IPS-11a (cell line): ENCODE results near the gene SPACA7.

ENCODE experiments used
- H3K4me3 ChIP-seq: one replicate; pipeline ENCODE4 v1.5.1; 2013; ENCODE audit warnings: low read depth, low read length, control low read depth

Gene SPACA7

DNA sequence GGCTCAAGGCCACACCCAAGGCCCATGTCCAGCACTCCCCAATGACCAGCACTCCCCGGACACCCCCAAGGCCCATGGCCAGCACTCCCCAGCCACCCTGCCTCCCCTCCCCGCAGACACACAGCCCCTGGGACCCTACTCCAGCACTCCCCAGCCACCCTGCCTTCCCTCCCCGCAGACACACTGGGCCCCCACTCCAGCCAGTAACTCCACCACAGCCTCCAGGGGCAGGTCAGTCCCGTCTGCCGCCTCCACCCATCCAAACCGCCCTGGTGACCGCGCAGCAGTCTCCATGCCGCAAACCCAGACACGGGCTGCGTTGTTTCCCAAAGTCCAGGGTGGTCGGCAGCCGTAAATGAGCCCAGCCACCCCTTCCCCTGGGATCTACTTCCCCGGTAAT lies 70.7 kb downstream of the SPACA7 start:
- H3K4me3 ChIP-seq = no peak overlapping the region

DNA sequence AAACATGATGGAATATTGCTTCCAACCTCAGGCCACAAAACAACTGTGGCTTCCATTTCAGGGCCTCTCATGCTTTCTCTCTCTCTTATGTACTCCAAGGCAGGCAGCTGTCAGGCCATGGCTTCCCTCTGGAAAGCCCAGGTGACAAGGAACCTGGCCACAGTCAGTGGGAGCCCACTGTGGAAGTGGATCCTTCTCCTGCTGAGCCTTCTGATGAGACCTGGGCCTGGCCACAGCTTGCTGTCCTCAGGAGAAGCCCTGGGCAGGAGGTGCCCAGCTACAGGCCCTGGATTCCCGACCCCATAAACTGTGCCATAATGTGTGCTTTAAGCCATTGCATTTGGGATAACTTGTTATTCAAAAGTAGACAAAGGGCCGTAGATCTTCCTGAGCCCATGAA lies 71.2 kb downstream of the SPACA7 start:
- no peak overlapping the region for H3K4me3 ChIP-seq

DNA sequence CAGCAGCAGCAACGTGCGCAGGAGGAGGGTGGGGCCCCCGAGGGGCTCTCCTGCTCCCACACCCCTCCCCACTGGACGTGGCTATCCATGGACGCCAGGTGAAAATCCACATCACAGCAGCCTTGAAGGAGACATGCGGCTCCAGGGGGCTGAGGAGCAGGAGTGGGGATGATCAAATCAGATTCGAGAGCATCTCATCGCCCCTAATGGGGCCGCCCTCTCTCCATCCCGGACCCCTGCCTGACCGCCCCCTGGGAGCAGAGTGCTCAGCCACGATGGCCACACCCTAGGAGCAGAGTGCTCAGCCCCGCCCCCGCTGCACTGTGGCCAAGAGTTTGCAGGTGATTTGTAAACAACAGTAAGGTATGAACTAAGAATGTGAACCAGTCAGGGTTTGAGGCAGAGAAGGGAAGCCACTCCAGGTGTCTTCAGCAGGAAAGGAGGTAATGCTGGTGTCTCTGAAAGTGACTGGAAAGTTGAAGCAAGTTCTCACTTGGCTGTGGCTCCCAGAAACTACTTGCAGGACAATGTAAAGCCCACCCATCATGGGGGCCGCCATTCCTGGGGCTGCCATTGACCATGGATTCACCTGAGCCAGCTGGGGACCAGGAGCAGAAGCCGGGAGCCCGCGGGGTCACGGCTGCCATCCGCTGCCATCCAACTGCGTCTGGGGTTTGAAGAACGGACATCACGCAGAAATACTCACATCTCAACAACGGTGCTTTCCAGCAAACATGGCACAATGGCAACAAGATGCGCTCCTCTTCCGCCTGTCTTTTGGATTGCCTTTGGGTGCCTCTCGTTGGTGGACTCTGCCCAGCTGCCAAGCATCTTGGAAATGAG lies 71.8 kb downstream of the SPACA7 start:
- no peak overlapping the region for H3K4me3 ChIP-seq

DNA sequence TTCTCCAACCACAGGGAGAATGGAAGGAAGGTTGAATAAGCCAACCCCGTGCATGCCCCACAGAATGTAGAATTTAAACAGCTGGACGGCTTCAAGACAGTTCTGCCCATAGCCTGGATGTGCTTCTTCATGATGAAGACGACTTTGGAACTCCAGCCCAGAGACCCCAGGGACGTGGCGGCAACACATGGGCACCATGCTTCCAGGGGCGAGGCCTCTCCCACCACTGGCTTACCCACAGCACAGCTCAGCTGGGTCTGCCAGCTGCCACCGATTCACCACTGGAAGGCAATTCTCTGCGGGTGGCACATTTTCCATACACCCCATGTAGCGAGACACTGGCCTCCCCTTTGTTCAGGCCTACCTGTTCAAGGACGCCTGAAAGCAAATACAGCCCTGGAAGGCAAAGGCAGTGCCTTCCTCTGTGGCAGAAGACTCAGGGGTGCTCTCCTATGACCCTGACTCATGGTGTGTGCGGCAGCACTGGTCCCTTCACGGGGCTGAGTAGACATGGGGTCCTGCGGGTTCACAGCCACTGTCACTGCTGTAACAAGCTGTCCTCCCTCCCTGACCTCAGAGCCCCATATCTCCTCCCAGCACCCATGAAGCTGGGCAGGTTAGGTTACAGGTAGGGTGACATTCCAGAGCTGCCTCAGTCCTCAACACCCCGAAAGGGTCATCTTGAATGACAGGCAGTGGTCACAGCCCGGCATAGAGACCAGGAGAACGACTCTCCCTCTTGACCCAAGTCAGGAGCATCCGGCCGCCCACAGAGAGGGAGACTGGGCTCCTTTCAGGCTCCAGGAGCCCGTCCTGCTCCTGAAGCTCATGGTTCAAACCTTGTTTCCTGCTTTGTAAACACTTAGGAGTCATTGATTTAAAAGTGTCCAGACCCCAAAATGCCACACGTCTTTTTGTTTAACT lies 72.7 kb downstream of the SPACA7 start:
- no peak overlapping the region for H3K4me3 ChIP-seq

DNA sequence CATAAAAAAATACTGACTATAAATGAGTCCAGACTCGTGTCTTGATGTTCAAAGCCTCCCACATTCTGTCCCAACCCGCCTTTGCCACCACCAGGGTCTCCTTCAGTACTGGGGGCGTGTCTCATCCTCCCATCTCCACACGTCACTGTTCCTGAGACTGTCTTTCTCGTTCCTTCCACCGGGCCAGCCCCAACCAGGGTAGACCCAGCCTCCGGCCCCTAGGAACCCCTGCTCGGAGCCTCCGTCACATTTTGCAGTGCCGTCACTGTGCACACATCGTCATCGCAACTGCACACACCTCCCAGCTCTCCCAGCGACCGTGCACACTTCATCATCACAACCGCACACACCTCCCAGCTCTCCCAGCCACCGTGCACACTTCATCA lies 73.4 kb downstream of the SPACA7 start:
- H3K4me3 ChIP-seq = no peak overlapping the region

DNA sequence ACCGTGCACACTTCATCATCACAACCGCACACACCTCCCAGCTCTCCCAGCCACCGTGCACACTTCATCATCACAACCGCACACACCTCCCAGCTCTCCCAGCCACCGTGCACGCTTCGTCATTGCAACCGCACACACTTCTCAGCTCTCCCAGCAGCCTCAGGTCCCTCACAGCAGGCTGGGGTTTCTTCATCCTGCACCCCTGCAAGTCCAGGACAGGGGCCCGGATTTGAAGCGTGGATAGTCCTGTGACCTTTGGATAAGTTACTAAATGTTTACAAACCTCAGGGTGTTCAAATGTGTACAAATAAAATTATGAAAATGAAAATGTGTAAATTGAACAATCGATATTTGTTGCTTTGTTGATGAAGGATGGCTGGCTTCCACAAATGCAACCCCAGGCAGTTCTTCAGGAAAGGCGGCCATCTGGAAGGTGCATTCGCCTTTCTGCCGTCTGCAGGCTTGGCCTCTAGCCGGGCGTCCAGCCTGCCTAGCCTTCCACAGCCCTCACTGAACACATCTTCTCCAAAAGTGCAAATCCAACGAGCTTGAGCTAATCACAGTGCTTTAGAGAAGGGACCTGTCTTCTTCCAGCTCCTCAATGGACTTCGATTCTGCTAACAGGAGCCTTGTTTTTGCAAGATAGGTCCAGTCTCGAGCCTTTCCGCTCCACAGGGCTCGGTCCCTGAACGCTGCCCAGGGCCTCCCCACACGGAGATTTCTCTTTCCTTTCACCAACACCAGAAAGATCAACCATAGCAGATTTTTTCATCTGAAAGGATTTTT lies 74.2 kb downstream of the SPACA7 start:
- no peak overlapping the region for H3K4me3 ChIP-seq

DNA sequence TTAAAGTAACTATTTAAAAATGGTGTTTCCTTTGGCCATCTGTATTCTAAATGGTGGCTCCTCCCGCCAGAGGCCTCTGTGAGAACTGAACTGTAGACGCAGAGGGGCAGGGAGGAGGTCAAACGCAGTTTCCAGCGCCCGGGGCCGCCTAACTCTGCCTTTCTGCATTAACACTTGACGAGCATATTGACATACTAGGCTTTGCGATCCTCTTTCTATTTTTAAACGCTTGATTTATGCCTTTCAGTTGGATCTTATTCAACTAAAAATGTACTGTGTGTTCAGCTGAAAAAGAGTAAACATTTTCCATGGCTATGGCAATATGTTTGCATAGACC lies 74.7 kb downstream of the SPACA7 start:
- no peak overlapping the region for H3K4me3 ChIP-seq

DNA sequence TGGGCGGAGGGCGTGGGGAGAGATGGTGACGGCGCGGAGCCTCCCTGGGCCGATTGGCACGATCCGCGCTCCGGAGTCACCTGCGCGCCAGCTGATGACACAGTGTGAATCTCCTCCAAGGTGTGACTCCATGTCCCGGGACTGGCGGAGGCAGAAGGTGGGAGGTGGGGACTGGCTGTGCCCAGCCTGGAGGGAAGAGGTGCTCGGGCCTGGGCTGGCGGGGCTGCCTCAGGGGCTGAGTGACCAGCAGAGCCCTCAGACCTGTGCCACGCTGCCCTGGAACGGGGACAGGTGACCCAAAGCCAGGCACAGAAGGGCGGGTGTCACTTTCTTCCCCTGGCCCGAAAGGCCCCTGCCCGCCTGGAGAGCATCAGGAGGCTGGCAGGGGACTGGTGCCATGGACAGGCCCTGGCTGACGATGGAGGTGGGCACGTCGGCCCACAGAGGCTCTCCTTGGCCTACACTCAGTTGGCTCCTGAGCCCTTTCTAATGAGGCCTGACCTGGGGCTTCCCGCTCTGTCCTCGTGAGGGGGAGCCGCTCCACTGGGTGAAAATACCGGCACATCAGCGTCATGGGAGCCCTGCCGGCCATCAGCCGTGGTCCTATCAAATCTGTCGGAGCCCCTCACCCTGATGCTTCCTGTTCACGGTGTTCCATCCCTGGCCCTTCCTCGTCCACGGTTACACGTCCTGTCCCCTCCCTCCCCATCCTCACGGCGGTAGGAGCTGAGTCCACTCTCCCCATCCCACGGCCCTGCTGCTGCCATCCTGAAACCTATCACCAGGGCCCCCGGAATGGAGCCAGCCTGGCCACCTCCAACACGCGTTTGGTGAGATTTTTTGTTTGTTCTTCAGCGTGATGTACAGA lies 75.6 kb downstream of the SPACA7 start:
- H3K4me3 ChIP-seq = no peak overlapping the region

DNA sequence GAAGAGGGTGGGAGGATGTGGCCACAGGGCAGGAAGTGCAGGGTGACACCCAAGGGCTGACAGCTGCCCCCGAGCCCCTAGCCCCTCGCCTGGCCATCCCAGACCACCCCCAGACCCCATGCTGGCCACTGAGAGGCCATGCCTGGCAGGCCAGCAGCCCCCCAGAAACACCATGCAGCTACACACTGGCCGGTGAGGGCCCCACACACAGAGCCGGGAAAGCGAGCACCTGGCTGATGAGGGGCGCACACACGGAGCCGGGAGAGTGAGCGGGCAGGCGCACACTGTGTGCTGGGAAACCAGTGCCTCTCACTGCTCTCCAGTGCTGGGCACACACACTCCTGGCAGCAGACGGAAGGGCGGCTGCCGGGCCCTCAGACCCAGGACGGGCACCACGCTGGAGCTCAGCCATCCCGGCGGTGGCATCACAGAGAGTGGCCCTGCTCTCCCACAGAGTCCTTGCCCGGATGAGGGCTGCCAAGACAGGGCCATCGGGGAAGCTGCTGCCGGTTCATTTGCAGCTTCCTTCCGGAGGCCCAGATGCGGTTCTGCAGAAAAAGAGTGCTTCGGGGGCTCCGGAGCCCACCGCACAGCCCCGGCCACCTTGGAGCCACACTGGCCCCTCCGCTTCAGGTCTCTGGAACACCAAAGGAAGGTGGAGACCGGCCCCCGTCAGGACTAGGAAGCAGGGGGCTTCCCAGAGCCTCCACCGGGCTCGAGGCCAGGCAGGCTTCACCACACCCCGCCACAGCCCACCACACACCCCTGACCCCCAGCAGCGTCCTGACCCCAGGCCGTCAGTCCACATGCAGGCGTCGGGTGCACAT lies 76.4 kb downstream of the SPACA7 start:
- no peak overlapping the region for H3K4me3 ChIP-seq

DNA sequence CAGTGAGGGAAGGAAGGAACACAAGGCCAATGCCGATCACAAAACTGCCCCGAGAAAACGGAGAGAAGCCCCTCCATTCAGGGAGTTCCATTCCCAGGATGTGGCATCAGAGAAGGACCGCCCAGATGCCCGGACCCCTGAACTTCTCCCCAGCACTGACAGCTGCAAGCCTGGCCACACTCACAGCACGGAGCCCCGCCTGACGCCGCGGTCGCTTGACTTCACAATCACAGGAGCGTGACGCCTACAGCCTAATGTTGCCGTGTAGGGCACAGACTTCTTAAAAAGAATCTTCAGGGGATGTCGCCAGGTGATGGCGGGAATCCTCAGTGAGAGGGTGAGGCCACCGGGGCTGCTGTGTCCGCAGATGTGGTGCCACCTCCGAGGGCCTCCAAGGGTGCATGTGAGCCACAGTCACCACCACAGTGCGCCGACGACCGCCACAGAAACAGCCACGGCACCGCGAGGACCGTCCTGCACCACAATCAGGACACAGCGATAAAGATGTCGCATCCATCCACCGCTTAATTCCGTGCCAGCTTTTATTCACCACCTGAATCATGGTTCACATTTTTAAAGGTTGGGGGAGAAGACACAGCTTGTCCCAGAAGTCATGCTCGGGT lies 77.2 kb downstream of the SPACA7 start:
- H3K4me3 ChIP-seq = no peak overlapping the region

DNA sequence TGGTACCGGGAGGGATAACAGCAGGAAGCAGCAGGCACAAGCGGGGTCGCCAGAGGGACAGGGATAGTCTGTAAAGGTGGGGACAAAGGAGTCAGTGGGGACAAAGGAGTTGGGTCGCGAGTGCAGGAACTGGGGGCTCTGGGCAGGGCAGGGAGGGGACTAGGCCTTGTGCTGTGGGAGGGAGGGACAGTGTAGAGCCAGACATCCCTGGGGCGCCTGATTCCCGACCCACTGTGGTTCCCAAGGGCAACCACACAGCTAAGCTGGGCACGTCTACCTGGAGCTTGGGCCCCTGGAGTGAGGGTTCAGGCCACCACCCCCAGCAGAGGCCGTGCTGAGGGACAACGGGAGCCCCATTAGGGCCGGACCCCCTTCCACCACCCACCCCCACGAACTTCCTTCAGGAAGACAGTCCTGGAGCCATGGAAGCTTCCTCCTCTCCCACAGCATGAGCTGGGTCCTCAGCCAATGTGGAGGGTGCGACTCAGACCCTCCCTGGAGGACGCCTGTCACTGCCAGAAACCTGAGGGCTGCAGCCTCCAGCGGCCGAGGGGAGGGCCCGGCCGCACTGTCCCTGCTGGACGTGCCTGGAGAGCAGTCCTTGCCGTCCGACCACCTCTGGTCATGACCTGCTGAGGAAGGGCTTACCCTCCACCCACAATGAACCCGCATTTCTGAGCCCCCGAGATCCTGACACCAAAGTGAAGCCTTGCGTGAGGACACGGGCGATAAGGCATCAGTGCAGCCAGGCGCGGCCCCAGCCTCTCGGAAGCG lies 77.9 kb downstream of the SPACA7 start:
- H3K4me3 ChIP-seq = no peak overlapping the region

DNA sequence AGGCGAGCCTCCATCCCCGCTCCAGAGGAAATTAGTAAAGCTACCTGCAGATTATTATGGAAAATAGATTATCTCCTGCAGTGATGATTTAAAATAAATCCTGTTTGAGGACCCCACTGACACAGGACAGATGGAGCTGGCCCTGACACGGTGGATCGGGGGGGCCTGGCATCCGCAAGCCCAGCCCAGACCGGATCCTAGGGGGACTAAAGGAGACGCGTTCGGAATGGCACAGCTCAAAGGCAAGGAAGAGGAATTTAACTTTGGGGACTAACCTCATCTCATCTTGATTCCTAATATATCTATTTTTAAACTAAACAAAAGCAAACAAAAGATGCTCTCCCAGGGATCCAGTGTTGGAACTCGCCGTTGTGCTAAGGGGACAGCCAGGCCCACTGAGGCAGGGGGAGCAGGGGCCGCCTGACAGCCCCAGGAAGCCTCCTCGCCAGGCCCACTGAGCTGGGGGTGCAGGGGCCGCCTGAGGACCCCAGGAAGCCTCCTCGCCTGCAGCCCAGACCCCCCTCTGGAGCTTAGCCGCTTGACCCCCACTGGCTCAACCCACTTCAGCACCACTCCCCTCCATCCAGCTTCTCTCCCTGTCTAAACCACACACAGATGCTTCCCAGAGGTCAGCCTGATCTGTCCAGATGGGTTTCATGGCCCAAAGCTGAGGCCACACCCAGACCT lies 78.6 kb downstream of the SPACA7 start:
- H3K4me3 ChIP-seq = no peak overlapping the region

DNA sequence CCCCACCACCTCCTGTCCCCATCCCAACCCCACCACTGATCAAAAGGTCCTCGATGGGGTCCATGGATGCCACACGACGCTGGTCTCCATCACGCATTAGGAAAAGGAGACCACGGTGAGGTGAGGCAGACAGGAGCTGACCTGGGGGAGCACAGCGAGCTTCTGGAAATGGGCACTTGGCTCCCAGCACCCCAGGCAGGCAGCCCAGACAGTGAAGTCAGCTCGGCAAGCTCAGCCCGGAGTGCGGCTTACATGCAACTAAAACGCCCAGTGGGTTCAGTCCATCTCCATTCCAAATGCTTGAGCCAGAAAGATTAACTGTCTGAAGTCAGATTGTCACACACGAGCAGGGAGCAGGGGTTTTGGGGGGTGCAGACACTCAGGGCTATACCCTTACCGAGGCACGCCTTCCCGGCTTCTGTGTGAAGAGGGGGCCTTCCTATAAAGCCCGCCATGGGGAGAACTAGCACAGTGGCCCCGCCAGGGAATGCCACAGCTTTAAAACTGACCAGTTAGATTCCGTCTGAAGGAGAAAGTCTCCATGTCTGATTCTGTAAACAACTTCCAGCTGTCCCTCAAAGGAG lies 79.4 kb downstream of the SPACA7 start:
- H3K4me3 ChIP-seq = no peak overlapping the region

DNA sequence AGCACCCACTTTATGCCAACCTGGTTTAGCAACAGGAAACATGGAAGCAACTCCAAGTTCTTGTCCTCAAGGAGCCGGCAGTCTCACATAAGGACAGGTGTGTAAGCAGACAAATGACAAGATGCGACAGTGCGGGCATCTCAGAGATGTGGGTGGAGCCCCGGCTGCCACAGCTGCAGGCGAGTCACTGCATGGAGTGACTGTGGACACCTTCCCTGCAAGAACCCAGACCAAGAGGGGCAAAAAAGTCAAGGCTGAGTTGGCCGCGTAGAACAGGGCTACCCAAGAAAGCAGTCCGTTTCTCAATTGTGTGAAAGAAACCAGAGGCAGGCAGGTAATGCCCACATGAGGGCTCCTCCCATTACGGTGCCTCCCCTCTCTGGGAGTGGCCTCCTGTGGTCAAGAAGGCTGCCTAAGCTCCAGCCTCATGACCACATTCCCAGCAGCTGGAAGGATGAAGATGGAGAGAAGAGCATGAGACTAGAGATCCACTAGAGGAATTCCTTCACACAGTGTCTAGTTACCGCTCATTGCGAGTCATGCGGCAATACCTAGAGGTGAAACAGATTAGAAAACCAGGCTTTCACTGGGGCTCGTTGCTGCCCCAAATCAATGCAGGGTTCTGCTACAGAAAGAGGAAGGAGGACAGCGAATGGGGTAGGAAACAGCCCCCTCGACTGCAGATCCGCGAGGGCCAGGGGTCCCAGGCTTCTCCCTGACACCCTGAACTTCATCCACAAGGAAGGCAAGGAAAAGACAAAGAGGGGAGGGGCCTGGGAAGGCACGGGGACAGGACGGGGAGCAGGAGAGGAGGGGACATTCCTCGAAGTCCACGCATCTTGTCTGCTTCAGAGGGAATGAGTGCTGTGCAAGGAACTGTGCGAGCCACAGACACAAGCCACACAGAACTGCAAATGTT lies 80.2 kb downstream of the SPACA7 start:
- H3K4me3 ChIP-seq = no peak overlapping the region

DNA sequence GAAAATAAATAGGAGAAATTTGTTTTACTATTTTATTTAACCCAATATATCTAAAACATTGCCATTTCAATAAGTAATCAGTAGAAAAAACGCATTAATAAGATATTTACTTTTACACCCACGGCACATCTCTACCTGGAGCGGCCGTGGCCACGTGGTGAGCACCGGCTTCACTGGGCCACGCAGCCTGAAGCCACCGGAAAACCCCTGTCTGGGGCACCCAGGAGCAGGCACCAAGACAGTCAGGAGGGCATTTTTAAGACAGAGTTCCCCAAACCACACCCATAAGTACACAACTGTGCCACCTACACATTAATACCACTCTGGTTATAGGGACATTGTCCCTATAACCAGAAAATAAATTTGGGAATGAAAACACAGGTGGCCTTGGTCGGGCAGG lies 80.9 kb downstream of the SPACA7 start:
- no peak overlapping the region for H3K4me3 ChIP-seq

DNA sequence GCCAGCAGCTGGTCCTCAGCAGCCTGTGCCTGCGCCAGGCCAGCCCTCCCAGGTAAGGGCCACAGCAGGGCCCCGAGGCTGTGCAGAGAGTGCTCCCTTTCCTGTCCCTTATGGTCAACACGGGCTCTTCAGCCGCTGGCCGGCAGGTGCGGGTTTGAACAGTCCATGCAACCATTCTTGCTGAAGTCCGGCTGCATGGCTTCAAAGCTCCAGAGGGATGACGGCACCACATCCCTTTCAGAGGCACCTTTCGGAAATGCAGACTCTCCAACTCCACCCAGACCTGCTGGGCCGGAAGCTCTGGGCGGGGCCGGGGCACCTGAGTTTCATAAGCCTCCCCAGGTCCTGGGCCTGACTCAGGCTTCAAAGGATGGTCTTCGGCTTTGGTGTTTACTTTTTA lies 81.3 kb downstream of the SPACA7 start:
- H3K4me3 ChIP-seq = no peak overlapping the region
